GM13976 (cell line): Measurements from ENCODE around the gene EEF1E1.

ENCODE experiments used
- DNase-seq: peaks from one replicate; pipeline ENCODE4 v3.0.0; 2012; ENCODE audit warnings: low spot score
- CTCF ChIP-seq: IDR thresholded peaks from 2 replicates; pipeline ENCODE4 v1.5.1; 2012; ENCODE audit warnings: borderline replicate concordance, mild to moderate bottlenecking; ENCODE audit not compliant: insufficient read depth; ENCODE audit errors: extremely low read depth, missing control alignments, control extremely low read depth
- in situ Hi-C: fragments of 300-500 bp; cut with MboI; formaldehyde crosslinking; loops from one replicate; pipeline ENCODE4 v1.12.0; 2022; ENCODE audit warnings: low sequenced_read_pairs, mixed read lengths, inconsistent platforms; ENCODE audit not compliant: unreplicated experiment

Gene EEF1E1

GRCh38 chr6:8102122-8102958 lies at the start of gene EEF1E1:
Gene EEF1E1, minus strand, starts transcription at chr6:8102548. Its CDS starts 27 bp downstream, at chr6:8102521.
- in situ Hi-C loops, result no loop called here
- no peak for TF ChIP-seq CTCF
- DNase-seq, result peak; percentile 97

- TF ChIP-seq CTCF, result no peak
- DNase-seq, result no peak
These were observed 47.0 kb upstream of the EEF1E1 start for GRCh38 chr6:8149350-8149749.

GRCh38 chr6:8143945-8144344 lies 41.6 kb upstream of the EEF1E1 start:
- no peak for TF ChIP-seq CTCF
- in situ Hi-C loops, result no loop called here
- no peak for DNase-seq

More at GRCh38 chr6:8149350-8149749, 47.0 kb upstream of the EEF1E1 start:
- in situ Hi-C loops, result no loop called here

GRCh38 chr6:8139451-8139850 lies 37.1 kb upstream of the EEF1E1 start:
- no peak for DNase-seq
- no peak for TF ChIP-seq CTCF
- in situ Hi-C loops, result no loop called here

- in situ Hi-C loops, result no loop called here
- TF ChIP-seq CTCF, result no peak
- DNase-seq, result no peak
These were observed 35.2 kb upstream of the EEF1E1 start for GRCh38 chr6:8137529-8137939.

GRCh38 chr6:8135276-8135675 lies 32.9 kb upstream of the EEF1E1 start:
- DNase-seq, result no peak
- TF ChIP-seq CTCF, result no peak
- in situ Hi-C loops, result no loop called here

GRCh38 chr6:8132130-8132529 lies 29.8 kb upstream of the EEF1E1 start:
- in situ Hi-C loops, result no loop called here
- DNase-seq, result no peak
- TF ChIP-seq CTCF, result no peak
